SU-DHL-6 (cell line): ENCODE measurements around the gene MRPS33.

Source experiments
- H2AFZ ChIP-seq: fragments of 200-600 bp; sonication (generic); 2 replicates; pipeline ENCODE4 v1.6.1; 2014; ENCODE audit warnings: low read depth, mild to moderate bottlenecking, moderate library complexity, mixed read lengths, antibody characterized with exemption, low read length; ENCODE audit not compliant: severe bottlenecking
- H3F3A ChIP-seq: fragments of 200-600 bp; shearing (Covaris generic); 2 replicates; pipeline ENCODE4 v1.6.0; 2016; ENCODE audit warnings: antibody characterized with exemption, mild to moderate bottlenecking; ENCODE audit not compliant: insufficient read depth
- H3K27ac ChIP-seq: fragments of 200-600 bp; sonication (generic); 2 replicates; pipeline ENCODE4 v1.5.1; 2016; ENCODE audit warnings: low read depth, mild to moderate bottlenecking, low read length, moderate library complexity, mixed read lengths
- H3K27me3 ChIP-seq: fragments of 200-600 bp; sonication (generic), shearing (Covaris generic); 2 replicates; pipeline ENCODE4 v1.6.0; 2014; ENCODE audit warnings: mild to moderate bottlenecking, low read length
- H3K36me3 ChIP-seq: fragments of 200-600 bp; sonication (generic); 2 replicates; pipeline ENCODE4 v1.6.1; 2014; ENCODE audit warnings: mild to moderate bottlenecking, low read length, mixed read lengths
- H3K4me2 ChIP-seq: fragments of 300-600, 200-600 bp; shearing (Covaris generic), sonication (generic); 2 replicates; pipeline ENCODE4 v1.6.0; 2014; ENCODE audit warnings: low read length, low read depth, mild to moderate bottlenecking; ENCODE audit not compliant: poor library complexity, severe bottlenecking
- H3K4me3 ChIP-seq: fragments of 200-600 bp; sonication (generic); 2 replicates; pipeline ENCODE4 v1.5.1; 2014; ENCODE audit warnings: antibody characterized with exemption, low read length, mild to moderate bottlenecking, mixed read lengths; ENCODE audit not compliant: insufficient read depth, poor library complexity, severe bottlenecking
- H3K79me2 ChIP-seq: fragments of 200-600 bp; sonication (generic); 2 replicates; pipeline ENCODE4 v1.6.1; 2014; ENCODE audit warnings: mild to moderate bottlenecking, low read length, moderate library complexity; ENCODE audit not compliant: insufficient read depth
- H3K9ac ChIP-seq: fragments of 200-600 bp; sonication (generic); 2 replicates; pipeline ENCODE4 v1.7.0; 2014; ENCODE audit warnings: mild to moderate bottlenecking, low read length
- H3K9me2 ChIP-seq: fragments of 200-600 bp; sonication (generic); replicated peaks from 2 replicates; pipeline ENCODE4 v1.6.1; 2014; ENCODE audit warnings: low read length; ENCODE audit not compliant: insufficient read depth
- H3K9me3 ChIP-seq: fragments of 200-600 bp; sonication (generic); 2 replicates; pipeline ENCODE4 v1.6.1; 2014; ENCODE audit warnings: low read length, mixed read lengths; ENCODE audit not compliant: insufficient read depth
- H4K20me1 ChIP-seq: fragments of 200-600 bp; sonication (generic); 2 replicates; pipeline ENCODE4 v1.6.1; 2014; ENCODE audit warnings: low read depth, mild to moderate bottlenecking, antibody characterized with exemption, low read length, moderate library complexity, mixed read lengths
- EZH2phosphoT487 ChIP-seq: fragments of 200-600 bp; sonication (generic), shearing (Covaris generic); conservative IDR thresholded peaks from 2 replicates; pipeline ENCODE4 v1.6.1; 2018; ENCODE audit warnings: mild to moderate bottlenecking, antibody characterized with exemption, low read length, moderate library complexity, mixed read lengths
- TF ChIP-seq, protein P1 (sequence below): fragments of 200-600 bp; sonication (generic); IDR thresholded peaks from one replicate; pipeline ENCODE4 v1.5.1; 2017; ENCODE audit warnings: antibody characterized with exemption, mild to moderate bottlenecking, low read length, moderate library complexity; ENCODE audit not compliant: insufficient read depth, poor library complexity, severe bottlenecking

MRPS33 gene

GRCh38 chr7:141053626-141054025, 38.9 kb upstream of the MRPS33 start:
- H3K79me2 ChIP-seq, result no peaks in the 10 kb centered on the region
- H3K9me3 ChIP-seq, result no peaks in the 10 kb centered on the region
- H3K9ac ChIP-seq, result no peak overlapping the region
- H3F3A ChIP-seq, result no peaks in the 10 kb centered on the region
- no peak for TF ChIP-seq EZH2phosphoT487
- TF ChIP-seq, protein P1, sequence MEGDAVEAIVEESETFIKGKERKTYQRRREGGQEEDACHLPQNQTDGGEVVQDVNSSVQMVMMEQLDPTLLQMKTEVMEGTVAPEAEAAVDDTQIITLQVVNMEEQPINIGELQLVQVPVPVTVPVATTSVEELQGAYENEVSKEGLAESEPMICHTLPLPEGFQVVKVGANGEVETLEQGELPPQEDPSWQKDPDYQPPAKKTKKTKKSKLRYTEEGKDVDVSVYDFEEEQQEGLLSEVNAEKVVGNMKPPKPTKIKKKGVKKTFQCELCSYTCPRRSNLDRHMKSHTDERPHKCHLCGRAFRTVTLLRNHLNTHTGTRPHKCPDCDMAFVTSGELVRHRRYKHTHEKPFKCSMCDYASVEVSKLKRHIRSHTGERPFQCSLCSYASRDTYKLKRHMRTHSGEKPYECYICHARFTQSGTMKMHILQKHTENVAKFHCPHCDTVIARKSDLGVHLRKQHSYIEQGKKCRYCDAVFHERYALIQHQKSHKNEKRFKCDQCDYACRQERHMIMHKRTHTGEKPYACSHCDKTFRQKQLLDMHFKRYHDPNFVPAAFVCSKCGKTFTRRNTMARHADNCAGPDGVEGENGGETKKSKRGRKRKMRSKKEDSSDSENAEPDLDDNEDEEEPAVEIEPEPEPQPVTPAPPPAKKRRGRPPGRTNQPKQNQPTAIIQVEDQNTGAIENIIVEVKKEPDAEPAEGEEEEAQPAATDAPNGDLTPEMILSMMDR, result no peak
- H2AFZ ChIP-seq, result no peak overlapping the region
- H3K27me3 ChIP-seq, result no peaks in the 10 kb centered on the region
- H3K4me2 ChIP-seq, result no peak overlapping the region
- H3K9me2 ChIP-seq, result no peaks in the 10 kb centered on the region
- H3K4me3 ChIP-seq, result no peak overlapping the region
- H4K20me1 ChIP-seq, result no peaks in the 10 kb centered on the region
- no peaks in the 10 kb centered on the region for H3K36me3 ChIP-seq
- no peak overlapping the region for H3K27ac ChIP-seq

- no peak for TF ChIP-seq EZH2phosphoT487
- TF ChIP-seq, protein P1, result no peak
- H3F3A ChIP-seq, result no peaks in the 10 kb centered on the region
Observed at GRCh38 chr7:141045842-141046620, 31.3 kb upstream of the MRPS33 start.

DNA sequence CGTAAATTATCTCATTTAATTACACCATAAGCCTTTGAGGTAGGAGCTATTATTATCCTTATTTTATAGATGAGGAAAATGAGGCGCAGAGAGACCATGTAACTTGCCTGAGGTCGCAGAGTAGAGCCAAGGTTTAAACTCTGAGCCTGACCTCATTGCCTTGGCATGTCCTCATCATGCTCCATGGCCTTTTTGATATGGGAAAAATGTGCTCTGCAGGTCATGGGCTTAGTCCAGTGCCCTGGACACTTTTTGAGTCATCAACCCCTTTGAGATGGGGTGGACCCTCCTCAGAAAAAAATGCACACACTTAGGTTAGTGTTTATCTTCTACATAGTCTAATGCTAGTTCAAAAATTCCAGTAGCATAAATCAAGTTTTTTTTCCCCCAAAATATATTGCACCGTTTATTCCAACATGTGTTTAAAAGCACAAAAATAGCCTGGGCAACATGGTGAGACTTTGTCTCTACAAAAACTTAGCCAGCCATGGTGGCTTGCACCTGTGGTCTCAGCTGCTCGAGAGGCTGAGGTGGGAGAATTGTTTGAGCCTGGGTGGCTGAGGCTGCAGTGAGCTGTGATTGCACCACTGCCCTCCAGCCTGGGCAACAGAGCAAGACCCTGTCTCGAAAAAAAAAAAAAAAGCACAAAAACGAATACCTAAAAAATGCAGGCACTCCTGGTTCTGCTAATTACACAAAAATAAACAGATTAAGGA, 30.5 kb upstream of the MRPS33 start:
- Histone ChIP-seq H2AFZ (no peak overlapping the region), H3F3A (no peaks in the 10 kb centered on the region), H3K9me3 (no peaks in the 10 kb centered on the region), H3K4me2 (no peak overlapping the region), H3K36me3 (no peaks in the 10 kb centered on the region), H3K9me2 (no peaks in the 10 kb centered on the region), H3K27ac (no peak overlapping the region), H3K9ac (no peak overlapping the region), H3K27me3 (no peaks in the 10 kb centered on the region), H3K79me2 (no peaks in the 10 kb centered on the region), H3K4me3 (no peak overlapping the region), H4K20me1 (no peaks in the 10 kb centered on the region)
- TF ChIP-seq, protein P1, result no peak
- TF ChIP-seq EZH2phosphoT487, result no peak

More at GRCh38 chr7:141045842-141046620, 31.3 kb upstream of the MRPS33 start:
- no peak overlapping the region for H3K4me2 ChIP-seq
- H3K27ac ChIP-seq, result no peak overlapping the region
- H3K9me2 ChIP-seq, result no peaks in the 10 kb centered on the region
- H3K9me3 ChIP-seq, result no peaks in the 10 kb centered on the region
- H3K79me2 ChIP-seq, result no peaks in the 10 kb centered on the region
- H3K27me3 ChIP-seq, result no peaks in the 10 kb centered on the region
- no peak overlapping the region for H3K9ac ChIP-seq
- H2AFZ ChIP-seq, result no peak overlapping the region
- no peak overlapping the region for H3K4me3 ChIP-seq
- no peaks in the 10 kb centered on the region for H4K20me1 ChIP-seq
- no peaks in the 10 kb centered on the region for H3K36me3 ChIP-seq
